ENCODE results near the gene LTBP4. TPM values are rescaled to one million over a fixed set of nuclear protein-coding genes. Genes with fewer than 3 reads are reported as not detected.

The LTBP4 gene
- total and polyA plus RNA-seq, 2 of the 13 experiments (the other 11 are each of a cell fraction or from before 2014, with no cell fraction given) = 0.86 to 2.3 TPM

DNA sequence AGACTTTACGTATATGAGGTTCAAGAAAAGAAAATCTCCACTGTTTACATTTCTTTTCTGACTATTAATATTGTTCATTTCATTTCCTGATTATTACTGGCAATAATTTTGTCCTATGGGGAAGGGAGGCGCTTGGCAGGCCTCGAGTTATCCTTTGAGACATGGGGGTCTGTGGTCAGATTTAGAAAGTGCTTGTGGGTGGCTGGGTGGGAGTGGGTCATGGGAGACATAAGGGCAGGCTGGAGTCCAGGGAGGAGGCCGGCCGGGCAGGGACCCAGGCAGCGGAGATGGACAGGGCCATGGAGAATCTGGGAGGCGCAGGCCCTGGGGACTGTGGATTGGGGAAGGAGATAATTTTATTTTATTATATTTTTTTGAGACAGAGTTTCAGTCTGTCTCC is 40.1 kb downstream of the LTBP4 start:
- no peak for FAIRE-seq
- WGBS (ENCODE audit: low lambda C conversion rate) = 46% methylated on average over 7 of the region's 7 CpGs
- TF ChIP-seq ZNF788 (CRISPR knock-in tag; IDR thresholded peaks at IDR 0.05; ENCODE audit: borderline replicate concordance) (no peak), ZNF350 (CRISPR knock-in tag; IDR thresholded peaks at IDR 0.05; ENCODE audit: borderline replicate concordance, low read depth) (no peak), ZNF878 (CRISPR knock-in tag; IDR thresholded peaks at IDR 0.05) (no peak), ZNF746 (CRISPR knock-in tag; IDR thresholded peaks at IDR 0.05) (no peak), ZBTB20 (CRISPR knock-in tag; IDR thresholded peaks at IDR 0.05; ENCODE audit: borderline replicate concordance, low read depth) (no peak), TBP (CRISPR knock-in tag; IDR thresholded peaks at IDR 0.05) (no peak), SIN3A (IDR thresholded peaks at IDR 0.05; ENCODE audit: borderline replicate concordance, low read depth, low read length) (no peak), TBX2 (CRISPR knock-in tag; IDR thresholded peaks at IDR 0.05; ENCODE audit: borderline replicate concordance) (no peak), ZNF747 (CRISPR knock-in tag; IDR thresholded peaks at IDR 0.05; ENCODE audit: borderline replicate concordance) (no peak), ZNF432 (CRISPR knock-in tag; IDR thresholded peaks at IDR 0.05; ENCODE audit: borderline replicate concordance) (no peak), CC2D1A (CRISPR knock-in tag; IDR thresholded peaks at IDR 0.05) (no peak)
- TF ChIP-seq, protein P1, sequence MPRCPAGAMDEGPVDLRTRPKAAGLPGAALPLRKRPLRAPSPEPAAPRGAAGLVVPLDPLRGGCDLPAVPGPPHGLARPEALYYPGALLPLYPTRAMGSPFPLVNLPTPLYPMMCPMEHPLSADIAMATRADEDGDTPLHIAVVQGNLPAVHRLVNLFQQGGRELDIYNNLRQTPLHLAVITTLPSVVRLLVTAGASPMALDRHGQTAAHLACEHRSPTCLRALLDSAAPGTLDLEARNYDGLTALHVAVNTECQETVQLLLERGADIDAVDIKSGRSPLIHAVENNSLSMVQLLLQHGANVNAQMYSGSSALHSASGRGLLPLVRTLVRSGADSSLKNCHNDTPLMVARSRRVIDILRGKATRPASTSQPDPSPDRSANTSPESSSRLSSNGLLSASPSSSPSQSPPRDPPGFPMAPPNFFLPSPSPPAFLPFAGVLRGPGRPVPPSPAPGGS (CRISPR knock-in tag; IDR thresholded peaks at IDR 0.05) = no peak
- TF ChIP-seq, protein P2, sequence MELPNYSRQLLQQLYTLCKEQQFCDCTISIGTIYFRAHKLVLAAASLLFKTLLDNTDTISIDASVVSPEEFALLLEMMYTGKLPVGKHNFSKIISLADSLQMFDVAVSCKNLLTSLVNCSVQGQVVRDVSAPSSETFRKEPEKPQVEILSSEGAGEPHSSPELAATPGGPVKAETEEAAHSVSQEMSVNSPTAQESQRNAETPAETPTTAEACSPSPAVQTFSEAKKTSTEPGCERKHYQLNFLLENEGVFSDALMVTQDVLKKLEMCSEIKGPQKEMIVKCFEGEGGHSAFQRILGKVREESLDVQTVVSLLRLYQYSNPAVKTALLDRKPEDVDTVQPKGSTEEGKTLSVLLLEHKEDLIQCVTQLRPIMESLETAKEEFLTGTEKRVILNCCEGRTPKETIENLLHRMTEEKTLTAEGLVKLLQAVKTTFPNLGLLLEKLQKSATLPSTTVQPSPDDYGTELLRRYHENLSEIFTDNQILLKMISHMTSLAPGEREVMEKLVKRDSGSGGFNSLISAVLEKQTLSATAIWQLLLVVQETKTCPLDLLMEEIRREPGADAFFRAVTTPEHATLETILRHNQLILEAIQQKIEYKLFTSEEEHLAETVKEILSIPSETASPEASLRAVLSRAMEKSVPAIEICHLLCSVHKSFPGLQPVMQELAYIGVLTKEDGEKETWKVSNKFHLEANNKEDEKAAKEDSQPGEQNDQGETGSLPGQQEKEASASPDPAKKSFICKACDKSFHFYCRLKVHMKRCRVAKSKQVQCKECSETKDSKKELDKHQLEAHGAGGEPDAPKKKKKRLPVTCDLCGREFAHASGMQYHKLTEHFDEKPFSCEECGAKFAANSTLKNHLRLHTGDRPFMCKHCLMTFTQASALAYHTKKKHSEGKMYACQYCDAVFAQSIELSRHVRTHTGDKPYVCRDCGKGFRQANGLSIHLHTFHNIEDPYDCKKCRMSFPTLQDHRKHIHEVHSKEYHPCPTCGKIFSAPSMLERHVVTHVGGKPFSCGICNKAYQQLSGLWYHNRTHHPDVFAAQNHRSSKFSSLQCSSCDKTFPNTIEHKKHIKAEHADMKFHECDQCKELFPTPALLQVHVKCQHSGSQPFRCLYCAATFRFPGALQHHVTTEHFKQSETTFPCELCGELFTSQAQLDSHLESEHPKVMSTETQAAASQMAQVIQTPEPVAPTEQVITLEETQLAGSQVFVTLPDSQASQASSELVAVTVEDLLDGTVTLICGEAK (IDR thresholded peaks at IDR 0.05) = no peak
- TF ChIP-seq, protein P2 (CRISPR knock-in tag; IDR thresholded peaks at IDR 0.05) = no peak

More for the DNA sequence above, 40.1 kb downstream of the LTBP4 start:
- intact Hi-C loops (cut with micrococcal nuclease; ENCODE audit: unreplicated experiment) = no loop called here
- no TSS peak for BruUV-seq (replicated peaks)
- ChIA-PET CTCF (ENCODE audit: low intra/inter-chr PET ratio, low total read pairs) (no interaction called here), POLR2A (no interaction called here)
- H3K27me3 ChIP-seq (ENCODE audit: control insufficient read depth in 1 of 2, insufficient read depth in 2 of 2, low read length in 2 of 2) = peaks cover 2 to 21% of the 10 kb centered on the region in 2 experiments; a peak in 2 of 5 replicates
- H3K9ac ChIP-seq (ENCODE audit: insufficient read depth, low read depth, low read length) = no peak overlapping the region
- H3K27ac ChIP-seq (ENCODE audit: extremely low read length, insufficient read depth, low read length) = no peak overlapping the region
- no peaks in the 10 kb centered on the region for H3K79me2 ChIP-seq (ENCODE audit: insufficient read depth, low read length)
- H3K36me3 ChIP-seq (replicated peaks in 1 of 2; ENCODE audit: control insufficient read depth in 1 of 2, insufficient read depth in 2 of 2, low read length in 2 of 2) = no peaks in the 10 kb centered on the region
- peaks cover 8% of the 10 kb centered on the region; the same call in 1 of the 2 replicates for H3K4me1 ChIP-seq (ENCODE audit: insufficient read depth, low read length)
- no peaks in the 10 kb centered on the region for H3K9me3 ChIP-seq (ENCODE audit: low read length)
- in situ Hi-C loops (cut with HindIII; ENCODE audit: extremely low pct_ligation_motif_present, low pct_unique_long_range_greater_than_20kb) = no loop called here
- no peaks in the 10 kb centered on the region for H4K20me1 ChIP-seq (ENCODE audit: insufficient read depth, low read length)
- no peak overlapping the region for H3K4me2 ChIP-seq (ENCODE audit: low read depth, low read length)
- ATAC-seq (no peak), DNase-seq (ENCODE audit: low spot score) (no peak)
- no peak overlapping the region for H2AFZ ChIP-seq (ENCODE audit: low read length)
- no peak overlapping the region for H3K4me3 ChIP-seq (replicated peaks in 1 of 3; ENCODE audit: insufficient read depth in 1 of 3, low read depth in 2 of 3, low read length in 3 of 3)

Data from HepG2 (cell line).